ENCODE measurements around the gene SC5D.

The SC5D gene

GRCh38 chr11:121327553-121327952, 35.0 kb downstream of the SC5D start:
- Histone ChIP-seq H2AFZ (ENCODE audit: low read depth, low read length) (no peak overlapping the region), H3K27me3 (ENCODE audit: insufficient read depth, low read length) (no peaks in the 10 kb centered on the region), H3K4me1 (ENCODE audit: insufficient read depth, low read length) (peaks cover 4% of the 10 kb centered on the region), H3K4me3 (ENCODE audit: low read length) (no peak overlapping the region), H3K36me3 (ENCODE audit: insufficient read depth, low read length) (no peaks in the 10 kb centered on the region), H3K9me3 (ENCODE audit: low read length) (no peaks in the 10 kb centered on the region)

GRCh38 chr11:121328176-121328966, 35.8 kb downstream of the SC5D start:
- Histone ChIP-seq H3K9me3 (ENCODE audit: low read length) (no peaks in the 10 kb centered on the region), H3K27me3 (ENCODE audit: insufficient read depth, low read length) (no peaks in the 10 kb centered on the region), H2AFZ (ENCODE audit: low read depth, low read length) (no peak overlapping the region), H3K4me3 (ENCODE audit: low read length) (no peak overlapping the region), H3K36me3 (ENCODE audit: insufficient read depth, low read length) (no peaks in the 10 kb centered on the region), H3K4me1 (ENCODE audit: insufficient read depth, low read length) (peaks cover under 1% of the 10 kb centered on the region)

DNA sequence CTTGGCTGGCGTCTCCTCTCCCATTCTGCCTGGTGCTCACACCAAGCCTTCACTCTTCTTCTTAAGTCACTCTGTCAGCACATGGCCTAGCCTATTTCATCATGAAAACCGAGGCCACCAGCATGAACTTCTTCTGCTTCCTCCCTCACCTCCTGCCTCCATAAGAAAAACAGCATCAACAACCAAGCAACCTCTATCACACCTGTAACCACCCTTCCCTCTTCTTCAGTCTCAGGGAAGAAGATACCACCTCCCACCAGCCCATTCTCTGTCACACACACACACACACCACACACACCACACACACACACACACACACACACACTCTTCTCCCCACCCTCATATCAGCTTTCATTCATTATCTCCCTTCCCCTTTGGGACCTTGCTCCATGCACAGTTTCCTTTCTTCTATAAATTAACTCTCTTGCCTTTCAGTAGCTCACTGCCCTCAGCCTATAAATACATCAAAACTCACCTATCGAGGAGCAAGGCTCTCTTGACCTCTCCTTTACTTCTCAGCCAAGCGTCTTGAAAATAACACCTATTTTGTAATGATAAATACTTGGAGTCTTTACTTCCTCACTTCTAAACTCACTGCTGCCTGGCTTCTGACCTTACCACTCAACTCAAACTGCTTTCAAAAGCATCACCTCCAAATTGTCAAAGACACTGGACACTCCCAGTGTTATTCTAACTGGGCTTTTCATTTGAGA, 36.6 kb downstream of the SC5D start:
- Histone ChIP-seq H3K9me3 (ENCODE audit: low read length) (no peaks in the 10 kb centered on the region), H3K27me3 (ENCODE audit: insufficient read depth, low read length) (no peaks in the 10 kb centered on the region), H3K36me3 (ENCODE audit: insufficient read depth, low read length) (no peaks in the 10 kb centered on the region), H3K4me3 (ENCODE audit: low read length) (no peak overlapping the region), H3K4me1 (ENCODE audit: insufficient read depth, low read length) (no peaks in the 10 kb centered on the region), H2AFZ (ENCODE audit: low read depth, low read length) (no peak overlapping the region)

- no peak overlapping the region for H3K4me3 ChIP-seq (ENCODE audit: low read length)
- H3K36me3 ChIP-seq (ENCODE audit: insufficient read depth, low read length), result no peaks in the 10 kb centered on the region
- H3K27me3 ChIP-seq (ENCODE audit: insufficient read depth, low read length), result no peaks in the 10 kb centered on the region
- H3K4me1 ChIP-seq (ENCODE audit: insufficient read depth, low read length), result no peaks in the 10 kb centered on the region
- H2AFZ ChIP-seq (ENCODE audit: low read depth, low read length), result no peak overlapping the region
- no peaks in the 10 kb centered on the region for H3K9me3 ChIP-seq (ENCODE audit: low read length)
Observed at GRCh38 chr11:121329781-121330395, 37.3 kb downstream of the SC5D start.

DNA sequence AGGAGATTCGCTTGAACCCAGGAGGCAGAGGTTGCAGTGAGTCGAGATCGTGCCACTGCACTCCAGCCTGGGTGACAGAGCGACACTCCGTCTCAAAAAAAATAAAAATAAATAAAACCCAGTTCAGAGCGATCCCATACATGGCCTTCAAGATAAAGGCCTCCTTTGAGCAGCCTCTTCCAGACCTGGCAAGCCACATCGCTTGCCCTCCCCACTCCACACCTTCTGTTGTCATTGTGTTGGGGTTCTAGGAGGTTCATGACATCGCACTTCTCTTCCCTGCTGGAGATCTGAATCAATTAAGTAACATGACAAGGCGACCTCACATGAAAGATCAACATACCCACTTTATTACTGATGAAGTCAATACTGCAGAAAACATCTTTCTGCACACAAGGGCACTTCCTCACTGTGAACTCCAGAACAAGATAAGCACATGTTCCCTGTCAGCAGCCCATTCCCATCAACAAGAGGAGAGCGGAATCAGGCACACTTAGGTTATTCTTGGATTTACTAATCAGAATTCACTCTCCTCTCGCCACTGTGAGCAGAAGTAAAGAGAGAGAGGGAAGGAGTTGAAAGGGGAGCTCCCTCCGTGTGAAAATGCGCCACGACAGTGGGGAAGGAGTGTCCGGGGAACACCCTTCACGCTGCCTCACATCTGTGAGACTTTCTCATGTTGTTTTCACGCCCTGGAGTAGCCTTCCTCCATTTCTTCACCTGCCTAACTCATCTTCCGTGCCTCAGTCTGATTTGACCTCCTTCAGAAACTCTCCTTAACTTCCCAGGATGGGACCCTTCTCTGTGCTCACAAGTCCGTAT, 38.3 kb downstream of the SC5D start:
- Histone ChIP-seq H2AFZ (ENCODE audit: low read depth, low read length) (no peak overlapping the region), H3K4me3 (ENCODE audit: low read length) (no peak overlapping the region), H3K4me1 (ENCODE audit: insufficient read depth, low read length) (no peaks in the 10 kb centered on the region), H3K27me3 (ENCODE audit: insufficient read depth, low read length) (no peaks in the 10 kb centered on the region), H3K9me3 (ENCODE audit: low read length) (no peaks in the 10 kb centered on the region), H3K36me3 (ENCODE audit: insufficient read depth, low read length) (no peaks in the 10 kb centered on the region)

DNA sequence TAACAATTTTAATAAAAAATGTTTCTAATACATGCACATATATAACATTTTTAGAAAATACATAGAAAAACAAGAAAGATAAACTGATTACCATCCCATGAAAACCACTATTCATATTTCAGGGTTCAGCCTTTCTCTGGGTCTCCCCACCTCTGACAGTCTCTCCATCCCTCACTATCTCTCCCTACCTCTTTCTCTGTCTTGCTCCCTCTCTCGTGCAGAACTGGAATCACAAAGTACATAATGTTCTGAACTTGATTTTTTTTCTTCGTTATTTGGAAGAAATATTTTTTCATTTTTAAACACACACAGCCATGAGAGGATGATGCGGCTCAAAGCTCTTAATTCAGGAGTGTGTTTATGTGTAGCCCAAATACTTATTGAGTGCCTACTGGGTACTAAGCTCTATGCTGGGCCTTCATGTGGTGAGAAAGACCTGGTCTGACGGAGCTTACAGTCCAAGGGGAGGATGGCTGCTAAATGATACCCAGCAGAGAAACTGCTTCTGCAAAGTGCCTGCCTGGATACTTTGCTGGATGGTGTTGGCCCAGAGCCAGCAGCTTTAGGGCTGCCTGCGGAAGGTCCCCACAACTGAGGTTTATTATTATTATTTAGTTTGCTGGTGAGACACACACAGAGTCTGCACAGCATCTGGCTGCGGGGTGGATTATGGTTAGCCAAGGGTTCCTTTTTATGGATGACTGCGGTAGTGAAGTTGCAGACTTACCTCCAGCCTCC, 42.6 kb downstream of the SC5D start:
- Histone ChIP-seq H3K9me3 (ENCODE audit: low read length) (no peaks in the 10 kb centered on the region), H3K4me3 (ENCODE audit: low read length) (no peak overlapping the region), H3K4me1 (ENCODE audit: insufficient read depth, low read length) (no peaks in the 10 kb centered on the region), H2AFZ (ENCODE audit: low read depth, low read length) (no peak overlapping the region), H3K36me3 (ENCODE audit: insufficient read depth, low read length) (no peaks in the 10 kb centered on the region), H3K27me3 (ENCODE audit: insufficient read depth, low read length) (no peaks in the 10 kb centered on the region)

- Histone ChIP-seq H3K27me3 (ENCODE audit: insufficient read depth, low read length) (no peaks in the 10 kb centered on the region), H3K36me3 (ENCODE audit: insufficient read depth, low read length) (no peaks in the 10 kb centered on the region), H3K4me3 (ENCODE audit: low read length) (no peak overlapping the region), H2AFZ (ENCODE audit: low read depth, low read length) (no peak overlapping the region), H3K9me3 (ENCODE audit: low read length) (no peaks in the 10 kb centered on the region), H3K4me1 (ENCODE audit: insufficient read depth, low read length) (no peaks in the 10 kb centered on the region)
Observed at GRCh38 chr11:121336279-121336937, 43.8 kb downstream of the SC5D start.

- no peaks in the 10 kb centered on the region for H3K4me1 ChIP-seq (ENCODE audit: insufficient read depth, low read length)
- H3K9me3 ChIP-seq (ENCODE audit: low read length), result no peaks in the 10 kb centered on the region
- H2AFZ ChIP-seq (ENCODE audit: low read depth, low read length), result no peak overlapping the region
- no peaks in the 10 kb centered on the region for H3K36me3 ChIP-seq (ENCODE audit: insufficient read depth, low read length)
- no peak overlapping the region for H3K4me3 ChIP-seq (ENCODE audit: low read length)
- H3K27me3 ChIP-seq (ENCODE audit: insufficient read depth, low read length), result no peaks in the 10 kb centered on the region
Observed at GRCh38 chr11:121337078-121337477, 44.5 kb downstream of the SC5D start.

GRCh38 chr11:121337740-121338272, 45.2 kb downstream of the SC5D start:
- H3K4me3 ChIP-seq (ENCODE audit: low read length), result no peak overlapping the region
- no peaks in the 10 kb centered on the region for H3K4me1 ChIP-seq (ENCODE audit: insufficient read depth, low read length)
- H3K9me3 ChIP-seq (ENCODE audit: low read length), result no peaks in the 10 kb centered on the region
- H3K36me3 ChIP-seq (ENCODE audit: insufficient read depth, low read length), result no peaks in the 10 kb centered on the region
- no peak overlapping the region for H2AFZ ChIP-seq (ENCODE audit: low read depth, low read length)
- H3K27me3 ChIP-seq (ENCODE audit: insufficient read depth, low read length), result no peaks in the 10 kb centered on the region

- Histone ChIP-seq H2AFZ (ENCODE audit: low read depth, low read length) (no peak overlapping the region), H3K27me3 (ENCODE audit: insufficient read depth, low read length) (no peaks in the 10 kb centered on the region), H3K36me3 (ENCODE audit: insufficient read depth, low read length) (no peaks in the 10 kb centered on the region), H3K9me3 (ENCODE audit: low read length) (no peaks in the 10 kb centered on the region), H3K4me1 (ENCODE audit: insufficient read depth, low read length) (no peaks in the 10 kb centered on the region), H3K4me3 (ENCODE audit: low read length) (no peak overlapping the region)
Observed at GRCh38 chr11:121338536-121338935, 46.0 kb downstream of the SC5D start.

DNA sequence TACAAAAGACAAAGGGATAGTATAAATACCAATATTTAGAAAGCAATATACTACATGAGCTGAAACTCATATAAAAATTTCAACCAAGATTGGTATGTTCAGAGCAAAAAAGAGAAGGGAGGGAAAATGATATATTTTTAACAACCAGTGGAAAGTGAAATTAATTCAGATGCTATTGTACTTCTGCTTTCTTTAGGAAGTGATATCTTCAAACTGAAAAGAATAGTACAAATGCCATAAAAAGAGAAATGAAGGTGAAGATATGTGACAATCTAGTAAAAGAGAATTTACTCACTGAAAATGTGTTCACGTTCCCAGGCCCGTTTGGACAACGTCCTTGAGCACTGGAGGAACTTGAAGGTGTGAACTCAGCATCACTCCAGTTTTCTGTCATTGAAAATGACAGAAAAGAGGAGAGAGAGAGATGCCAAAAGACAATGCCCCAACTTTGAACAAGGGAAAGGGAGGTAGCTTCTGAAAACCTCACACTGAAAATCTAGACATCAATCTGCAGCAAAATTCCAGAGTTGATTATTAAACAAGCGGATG, 47.5 kb downstream of the SC5D start:
- H3K4me3 ChIP-seq (ENCODE audit: low read length), result no peak overlapping the region
- H3K4me1 ChIP-seq (ENCODE audit: insufficient read depth, low read length), result no peaks in the 10 kb centered on the region
- no peaks in the 10 kb centered on the region for H3K27me3 ChIP-seq (ENCODE audit: insufficient read depth, low read length)
- H2AFZ ChIP-seq (ENCODE audit: low read depth, low read length), result no peak overlapping the region
- no peaks in the 10 kb centered on the region for H3K9me3 ChIP-seq (ENCODE audit: low read length)
- no peaks in the 10 kb centered on the region for H3K36me3 ChIP-seq (ENCODE audit: insufficient read depth, low read length)

Data from neuron (in vitro differentiated cells).